Measurements from ENCODE around the gene SLC25A12. TPM values are rescaled to one million over a fixed set of nuclear protein-coding genes. Genes with fewer than 3 reads are reported as not detected.

The SLC25A12 gene, protein sequence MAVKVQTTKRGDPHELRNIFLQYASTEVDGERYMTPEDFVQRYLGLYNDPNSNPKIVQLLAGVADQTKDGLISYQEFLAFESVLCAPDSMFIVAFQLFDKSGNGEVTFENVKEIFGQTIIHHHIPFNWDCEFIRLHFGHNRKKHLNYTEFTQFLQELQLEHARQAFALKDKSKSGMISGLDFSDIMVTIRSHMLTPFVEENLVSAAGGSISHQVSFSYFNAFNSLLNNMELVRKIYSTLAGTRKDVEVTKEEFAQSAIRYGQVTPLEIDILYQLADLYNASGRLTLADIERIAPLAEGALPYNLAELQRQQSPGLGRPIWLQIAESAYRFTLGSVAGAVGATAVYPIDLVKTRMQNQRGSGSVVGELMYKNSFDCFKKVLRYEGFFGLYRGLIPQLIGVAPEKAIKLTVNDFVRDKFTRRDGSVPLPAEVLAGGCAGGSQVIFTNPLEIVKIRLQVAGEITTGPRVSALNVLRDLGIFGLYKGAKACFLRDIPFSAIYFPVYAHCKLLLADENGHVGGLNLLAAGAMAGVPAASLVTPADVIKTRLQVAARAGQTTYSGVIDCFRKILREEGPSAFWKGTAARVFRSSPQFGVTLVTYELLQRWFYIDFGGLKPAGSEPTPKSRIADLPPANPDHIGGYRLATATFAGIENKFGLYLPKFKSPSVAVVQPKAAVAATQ
- 8.9 and 12.0 TPM in 2 replicates for total RNA-seq (2014; rRNA removed; shearing (Covaris generic))

DNA sequence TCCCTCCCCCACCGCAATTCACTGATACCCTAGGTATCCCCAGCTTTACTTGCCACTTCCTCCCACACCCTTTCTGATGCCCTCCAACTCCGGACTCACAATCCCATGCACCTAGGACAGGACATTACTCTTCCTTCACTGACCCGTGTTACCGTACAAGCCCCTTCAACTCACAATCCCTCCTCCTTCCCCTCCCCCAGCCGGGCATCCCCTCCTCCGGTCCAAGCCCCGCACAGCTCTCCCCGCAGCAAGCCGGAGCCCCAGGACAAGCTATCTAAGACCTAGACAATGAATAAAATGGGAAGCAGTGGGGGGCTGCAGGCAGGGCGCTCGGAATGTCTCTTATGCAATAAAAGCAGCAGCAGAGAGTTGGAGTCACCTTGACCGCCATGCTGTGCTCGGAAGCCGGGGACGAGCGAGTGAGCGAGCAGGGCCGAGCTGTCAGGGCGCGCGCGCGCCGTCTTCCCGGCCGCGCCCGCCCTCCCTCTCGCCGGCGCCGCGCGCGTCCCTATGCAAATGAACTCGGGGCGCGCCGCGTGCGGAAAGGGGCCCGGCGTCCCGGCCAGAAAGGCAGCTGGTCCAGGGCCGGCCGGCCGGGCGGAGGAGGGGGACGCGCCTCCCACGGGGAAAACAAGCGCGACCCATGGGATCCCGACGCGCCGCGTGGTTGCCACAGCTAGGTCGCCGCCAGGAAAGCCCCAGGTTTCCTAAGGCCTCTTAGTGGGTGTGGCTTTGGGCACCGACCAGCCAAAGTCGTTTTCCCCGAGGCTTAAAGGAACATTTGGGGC is at the start of gene SLC25A12:
TSS of gene SLC25A12 (minus strand) at position 421 of the 788 bp plus-strand sequence. CDS start at position 391, 30 bp downstream.

DNA sequence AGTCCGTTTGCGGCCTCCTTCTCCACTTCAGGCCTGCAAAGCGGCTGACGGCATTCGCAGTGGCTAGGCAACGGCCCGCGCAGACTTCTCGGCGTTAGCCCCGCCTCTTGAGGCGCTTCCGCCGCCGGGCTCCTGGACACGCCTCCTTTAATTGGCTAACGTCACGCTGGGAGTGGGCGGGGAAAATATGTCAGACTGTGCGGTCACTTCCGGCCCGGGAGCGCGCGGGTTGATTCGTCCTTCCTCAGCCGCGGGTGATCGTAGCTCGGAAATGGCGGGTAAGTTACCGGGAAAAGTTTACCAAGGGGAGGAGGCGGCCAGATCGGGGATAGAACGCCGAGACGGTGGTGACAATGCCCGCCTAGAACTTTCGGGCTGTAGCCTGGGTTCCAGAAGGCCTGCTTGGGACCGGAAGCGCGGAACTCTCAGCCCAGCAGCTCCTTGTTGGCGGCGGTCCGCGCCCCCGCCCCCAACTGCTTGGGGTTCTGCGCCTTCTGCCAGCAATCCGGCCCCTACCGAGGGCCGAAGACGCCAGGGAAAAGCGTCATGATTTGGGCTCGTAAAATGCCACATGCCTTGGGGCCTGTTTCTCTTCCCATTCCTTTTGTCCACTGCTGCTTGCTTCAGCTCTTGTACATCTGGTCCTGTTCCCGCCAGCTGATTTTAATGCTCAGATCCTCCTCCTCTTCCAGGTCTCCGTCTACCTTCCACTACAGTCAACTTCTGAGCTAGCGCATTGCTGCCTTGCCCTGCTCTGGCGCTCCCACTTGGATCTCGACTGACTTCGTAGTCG is 28.4 kb upstream of the SLC25A12 start, which contains the start of gene HAT1:
TSS of gene HAT1 (plus strand) at position 232 of the 793 bp plus-strand sequence. CDS start at position 272, 40 bp downstream.

Small RNA genes lying within 50 kb of the gene (small RNA-seq; reads per million reads assigned to genes)
- not detected for gene RNU6-182P

Other genes starting within 250 kb of the SLC25A12 start
- 20.0 and 21.9 TPM in 2 replicates for gene DYNC1I2, start 206.8 kb downstream of the SLC25A12 start, total RNA-seq (2014; rRNA removed; shearing (Covaris generic))
- gene HAT1, start 28.2 kb upstream of the SLC25A12 start, total RNA-seq (2014; rRNA removed; shearing (Covaris generic)), result 45.9 TPM in 2 replicates
- gene METAP1D, start 105.7 kb upstream of the SLC25A12 start, total RNA-seq (2014; rRNA removed; shearing (Covaris generic)), result 4.7 and 5.4 TPM in 2 replicates
- 10.2 and 11.1 TPM in 2 replicates for gene DLX1, start 191.3 kb upstream of the SLC25A12 start, total RNA-seq (2014; rRNA removed; shearing (Covaris generic))
- 4.0 and 4.9 TPM in 2 replicates for gene DLX2, start 208.7 kb upstream of the SLC25A12 start, total RNA-seq (2014; rRNA removed; shearing (Covaris generic))

Data from A375 (cell line).